GM04504 (cell line): ENCODE results near the gene POU3F3.

ENCODE experiments used
- DNase-seq: peaks from one replicate; pipeline ENCODE4 v3.0.0-alpha.2; 2012; ENCODE audit warnings: low read depth

The POU3F3 gene

GRCh38 chr2:104876606-104877570, 23.0 kb downstream of the POU3F3 start:
- DNase-seq = no peak

- DNase-seq = no peak
These were observed 25.1 kb downstream of the POU3F3 start for GRCh38 chr2:104878863-104879512.

GRCh38 chr2:104880076-104880475, 26.2 kb downstream of the POU3F3 start:
- no peak for DNase-seq

GRCh38 chr2:104883357-104883756, 29.4 kb downstream of the POU3F3 start:
- DNase-seq = no peak

- no peak for DNase-seq
These were observed 31.3 kb downstream of the POU3F3 start for GRCh38 chr2:104885119-104885782.

- DNase-seq = no peak
These were observed 33.8 kb downstream of the POU3F3 start for GRCh38 chr2:104887676-104888075.

- no peak for DNase-seq
These were observed 34.8 kb downstream of the POU3F3 start for GRCh38 chr2:104888489-104889258.

- DNase-seq = no peak
These were observed 35.5 kb downstream of the POU3F3 start for GRCh38 chr2:104889291-104889959.

GRCh38 chr2:104889960-104890684, 36.2 kb downstream of the POU3F3 start:
- no peak for DNase-seq

- no peak for DNase-seq
These were observed 36.8 kb downstream of the POU3F3 start for GRCh38 chr2:104890685-104891069.

GRCh38 chr2:104891145-104891544, 37.2 kb downstream of the POU3F3 start:
- no peak for DNase-seq

GRCh38 chr2:104896446-104896845, 42.5 kb downstream of the POU3F3 start:
- DNase-seq = no peak

GRCh38 chr2:104897515-104898184, 43.7 kb downstream of the POU3F3 start:
- no peak for DNase-seq

GRCh38 chr2:104900608-104901007, 46.7 kb downstream of the POU3F3 start:
- DNase-seq = no peak

- DNase-seq = no peak
These were observed 47.3 kb downstream of the POU3F3 start for GRCh38 chr2:104901037-104901881.

GRCh38 chr2:104902317-104902716, 48.4 kb downstream of the POU3F3 start:
- no peak for DNase-seq
